Stomach (tissue), 9 donors: ENCODE results near the gene CRY2. TPM values are rescaled to one million over a fixed set of nuclear protein-coding genes. Genes with fewer than 3 reads are reported as not detected.
A peak's percentile ranks its signal among the peaks of the same experiment; 100 is the strongest.

Experiments used
- DNase-seq, 2 donors: peaks; one replicate each; pipeline versions ENCODE4 v3.0.0 to v3.0.0-alpha.2; 2013 to 2019
- H3K27ac ChIP-seq, 5 donors: fragments of 200-600 bp in 4 of 5; sonication (generic) in 4 of 5; one replicate each; pipeline ENCODE4 v1.5.1; 2013 to 2019; ENCODE audit warnings: mild to moderate bottlenecking in 1 of 5, moderate library complexity in 1 of 5
- H3K27me3 ChIP-seq, 3 donors: fragments of 200-600 bp; sonication (generic); one replicate each; pipeline ENCODE4 v1.5.1; 2017 to 2019; ENCODE audit warnings: mixed run types in 1 of 3
- H3K36me3 ChIP-seq, 4 donors: fragments of 200-600 bp; sonication (generic); 1 replicate in 3 of 4; 2 replicates in 1 of 4; pipeline ENCODE4 v1.5.1; 2016 to 2019
- H3K4me1 ChIP-seq, 4 donors: fragments of 200-600 bp; sonication (generic); one replicate each; pipeline ENCODE4 v1.5.1; 2016 to 2019
- H3K4me3 ChIP-seq, 4 donors: fragments of 200-600 bp; sonication (generic) in 3 of 4; one replicate each; pipeline ENCODE4 v1.5.1; 2016 to 2019; ENCODE audit warnings: mild to moderate bottlenecking in 1 of 4
- H3K9me3 ChIP-seq, 4 donors: fragments of 200-600 bp; sonication (generic); one replicate each; pipeline ENCODE4 v1.5.1; 2016 to 2019
- CTCF ChIP-seq, 7 experiments: fragments of 450-650 bp in 4 of 7; fragments of 200-600 bp in 3 of 7; sonication (generic) in 3 of 7; IDR thresholded peaks; one replicate each; pipeline ENCODE4 v1.5.1; 2016 to 2019; ENCODE audit warnings: antibody characterized with exemption in 7 of 7, control low read depth in 2 of 7, mild to moderate bottlenecking in 1 of 7
- EP300 ChIP-seq: sonication (generic); formaldehyde crosslinking; IDR thresholded peaks from one replicate; pipeline ENCODE4 v1.6.1; 2017; ENCODE audit warnings: antibody characterized with exemption
- POLR2A ChIP-seq, 4 donors: fragments of 450-650 bp; IDR thresholded peaks; one replicate each; pipeline ENCODE4 v1.6.1; 2016; ENCODE audit warnings: antibody characterized with exemption in 4 of 4, control low read depth in 2 of 4, mild to moderate bottlenecking in 1 of 4, moderate library complexity in 1 of 4
- POLR2AphosphoS5 ChIP-seq, 3 donors: sonication (generic); formaldehyde crosslinking; IDR thresholded peaks; one replicate each; pipeline ENCODE4 v1.6.1; 2016; ENCODE audit warnings: antibody characterized with exemption in 3 of 3
- WGBS, 5 donors: extraction: QIAGEN DNeasy Blood & Tissue Kit in 3 of 5; methylation state at CpG; one replicate each; pipeline versions ENCODE4 v1.1.5 to v1.1.7; 2013 to 2018; 5-methylcytosine and 5-hydroxymethylcytosine counted together
- intact Hi-C: fragments of 100-400 bp; cut with DNase I; formaldehyde crosslinking; loops from one replicate; pipeline ENCODE4 v1.15.1; 2023; ENCODE audit warnings: low total_unique reads
- polyA plus RNA-seq, 3 donors: library from polyadenylated mRNA; stranded (reverse); fragments of 200-250 nt; gene quantifications; one replicate each; pipeline ENCODE4 v1.2.3, GENCODE V29; 2013
- total RNA-seq, 5 donors: library from RNA; depleted of rRNA; stranded (reverse); fragments of >200 nt; gene quantifications; one replicate each; pipeline versions ENCODE4 v1.1.0 to v1.2.3, GENCODE V29; 2014 to 2016
- donor health status: healthy with polysubstance abuse.
- donor health status: Bipolar disorder and iron deficiency.
- donor health status: healthy.

CRY2 gene
- total and polyA plus RNA-seq, 8 donors, result 8.2 to 45.9 (median 27.2) TPM

GRCh38 chr11:45872651-45873356 is 25.5 kb downstream of the CRY2 start:
- no peak overlapping the region for H3K27ac ChIP-seq
- intact Hi-C loops, result no loop called here
- no peaks in the 10 kb centered on the region for H3K27me3 ChIP-seq
- no peaks in the 10 kb centered on the region for H3K4me1 ChIP-seq
- H3K4me3 ChIP-seq, result no peak overlapping the region
- peak; percentile 39 to 81 for DNase-seq
- H3K36me3 ChIP-seq, result peaks cover 74 to 100% (median 100%) of the 10 kb centered on the region in 4 donors
- TF ChIP-seq EP300 (no peak), POLR2A (IDR thresholded peaks at IDR 0.05) (no peak), POLR2AphosphoS5 (IDR thresholded peaks at IDR 0.05) (peak in 1 of 3 donors; percentile 13), CTCF (IDR thresholded peaks at IDR 0.05) (peak in 5 of 7 experiments; percentile 37 to 52 (median 43))
- WGBS, 5 donors, result 70 to 76% (median 74%) methylated on average over 9 of the region's 9 CpGs
- no peaks in the 10 kb centered on the region for H3K9me3 ChIP-seq

- 61 to 70% (median 66%) methylated on average over 6 of the region's 6 CpGs for WGBS, 5 donors
Measured at GRCh38 chr11:45876401-45876800, 29.1 kb downstream of the CRY2 start.

GRCh38 chr11:45877221-45877620 is 29.9 kb downstream of the CRY2 start:
- H3K4me3 ChIP-seq, result no peak overlapping the region
- TF ChIP-seq CTCF (IDR thresholded peaks at IDR 0.05) (no peak), POLR2AphosphoS5 (IDR thresholded peaks at IDR 0.05) (no peak)
- no peak for DNase-seq
- H3K27ac ChIP-seq, result no peak overlapping the region
- WGBS, 5 donors, result 87 to 92% (median 89%) methylated on average over 8 of the region's 8 CpGs
- no peaks in the 10 kb centered on the region for H3K9me3 ChIP-seq
- no peaks in the 10 kb centered on the region for H3K27me3 ChIP-seq
- peaks cover 0 to 19% (median 2%) of the 10 kb centered on the region in 4 donors for H3K4me1 ChIP-seq
- peaks cover 63 to 100% (median 99%) of the 10 kb centered on the region in 4 donors for H3K36me3 ChIP-seq
- intact Hi-C loops, result no loop called here

More at GRCh38 chr11:45876401-45876800, 29.1 kb downstream of the CRY2 start:
- intact Hi-C loops, result no loop called here
- H3K9me3 ChIP-seq, result no peaks in the 10 kb centered on the region
- peaks cover 0 to 12% (median 0%) of the 10 kb centered on the region in 4 donors for H3K4me1 ChIP-seq
- no peak overlapping the region for H3K27ac ChIP-seq
- TF ChIP-seq POLR2AphosphoS5 (IDR thresholded peaks at IDR 0.05) (no peak), EP300 (no peak), POLR2A (IDR thresholded peaks at IDR 0.05) (no peak), CTCF (IDR thresholded peaks at IDR 0.05) (no peak)
- no peak overlapping the region for H3K4me3 ChIP-seq
- H3K27me3 ChIP-seq, result no peaks in the 10 kb centered on the region
- no peak for DNase-seq
- peaks cover 63 to 100% (median 99%) of the 10 kb centered on the region in 4 donors for H3K36me3 ChIP-seq

GRCh38 chr11:45877845-45878244 is 30.6 kb downstream of the CRY2 start:
- intact Hi-C loops, result no loop called here
- Histone ChIP-seq H3K4me3 (no peak overlapping the region), H3K27me3 (no peaks in the 10 kb centered on the region), H3K27ac (no peak overlapping the region), H3K36me3 (peaks cover 65 to 99% (median 98%) of the 10 kb centered on the region in 4 donors), H3K4me1 (peaks cover 0 to 24% (median 2%) of the 10 kb centered on the region in 4 donors), H3K9me3 (no peaks in the 10 kb centered on the region)
- TF ChIP-seq CTCF (IDR thresholded peaks at IDR 0.05), result no peak
- no peak for TF ChIP-seq POLR2AphosphoS5 (IDR thresholded peaks at IDR 0.05)
- TF ChIP-seq EP300, result no peak
- TF ChIP-seq POLR2A (IDR thresholded peaks at IDR 0.05), result no peak
- 78 to 91% (median 84%) methylated on average over 3 of the region's 3 CpGs for WGBS, 5 donors
- DNase-seq, result no peak
